ENCODE data around the gene DEUP1.

The DEUP1 gene

GRCh38 chr11:93324500-93324899, 6.0 kb upstream of the DEUP1 start:
- TF ChIP-seq CTCF (IDR thresholded peaks at IDR 0.05): no peak

DNA sequence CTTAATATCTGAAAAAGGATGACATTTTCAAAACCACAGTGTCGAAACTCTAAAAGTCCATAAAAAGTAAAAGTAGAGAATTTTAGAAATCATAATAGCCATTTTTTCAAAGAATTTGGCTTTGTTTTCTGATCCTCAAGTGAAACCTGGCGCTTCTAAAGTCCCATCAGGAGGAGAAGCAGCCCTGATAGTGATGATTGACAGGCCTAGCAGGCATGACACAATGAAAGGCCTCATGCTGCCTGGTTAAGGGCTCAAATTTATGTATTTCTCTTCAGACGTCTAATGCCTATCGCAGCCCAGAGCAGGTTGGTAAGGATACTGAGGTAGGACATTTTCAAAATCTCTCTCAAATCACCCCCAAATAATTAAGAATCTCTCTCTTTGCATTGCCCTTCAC, 3.9 kb upstream of the DEUP1 start:
- no peak for TF ChIP-seq CTCF (IDR thresholded peaks at IDR 0.05)

DNA sequence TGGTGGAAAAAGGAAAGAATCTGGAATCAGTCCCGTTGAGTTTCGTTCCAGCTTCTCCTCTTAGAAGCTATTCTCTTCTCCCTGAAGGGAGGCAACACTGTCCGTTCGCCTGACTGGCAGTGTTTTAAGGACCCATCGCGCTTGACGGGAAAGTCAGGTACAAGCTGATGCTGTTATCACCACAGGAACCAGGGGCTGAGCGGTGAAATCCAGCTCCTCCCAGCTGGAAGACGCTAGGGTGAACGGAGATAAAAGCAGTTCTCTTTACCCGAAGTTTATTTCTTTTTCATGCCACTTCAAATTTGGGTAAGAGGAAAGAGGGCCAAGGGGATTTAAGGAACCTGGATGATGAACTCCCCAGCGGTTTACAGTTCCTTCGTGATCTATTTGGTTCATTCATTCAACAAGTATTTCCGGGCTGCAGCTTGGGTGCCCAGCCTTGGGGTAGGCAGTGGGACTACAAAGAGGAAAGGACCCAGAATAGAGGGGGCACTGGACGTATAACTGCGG, 551 bp upstream of the DEUP1 start:
- no peak for TF ChIP-seq CTCF (IDR thresholded peaks at IDR 0.05)

- TF ChIP-seq CTCF (IDR thresholded peaks at IDR 0.05): no peak
Measured at GRCh38 chr11:93340223-93340622, 9.7 kb downstream of the DEUP1 start.

- TF ChIP-seq CTCF (IDR thresholded peaks at IDR 0.05): no peak
Measured at GRCh38 chr11:93344855-93345333, 14.4 kb downstream of the DEUP1 start.

DNA sequence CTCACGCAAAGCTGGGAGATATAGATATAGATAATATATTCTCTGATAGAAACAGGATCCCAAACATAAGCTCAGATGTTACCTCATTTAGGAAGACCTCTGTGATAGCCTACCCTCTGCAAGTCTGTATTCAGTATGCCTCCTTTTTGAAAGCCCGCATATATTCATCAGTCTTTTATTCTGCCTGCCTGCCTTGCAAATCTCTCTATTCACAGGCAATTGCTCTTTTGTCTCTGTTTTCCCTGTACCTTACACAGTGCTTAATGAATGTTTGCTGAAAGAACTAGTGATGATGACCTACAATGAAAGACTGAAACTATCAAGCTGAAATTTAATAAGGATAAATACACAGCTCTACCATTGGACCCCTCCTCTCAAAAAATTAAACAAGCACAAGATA, 18.4 kb downstream of the DEUP1 start:
- TF ChIP-seq CTCF (IDR thresholded peaks at IDR 0.05): no peak

DNA sequence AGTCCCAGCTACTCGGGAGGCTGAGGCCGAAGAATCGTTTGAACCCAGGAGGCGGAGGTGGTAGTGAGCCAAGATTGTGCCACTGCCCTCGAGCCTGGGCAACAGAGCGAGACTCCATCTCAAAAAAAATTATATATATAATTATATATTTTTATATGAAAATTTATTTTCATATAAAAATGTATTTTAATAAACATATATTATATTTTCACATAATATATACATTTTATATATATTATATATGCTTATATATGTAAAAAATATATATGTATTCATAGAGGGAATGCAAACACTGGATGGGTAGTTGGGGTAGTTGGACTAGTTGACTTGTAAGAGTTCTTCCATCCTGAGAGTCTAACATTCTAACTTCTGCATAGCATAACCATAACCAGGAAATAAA, 20.3 kb downstream of the DEUP1 start:
- TF ChIP-seq CTCF (IDR thresholded peaks at IDR 0.05): no peak

GRCh38 chr11:93359396-93359795, 28.9 kb downstream of the DEUP1 start:
- TF ChIP-seq CTCF (IDR thresholded peaks at IDR 0.05): no peak

All from LNCAP (cell line).